HL-60/S4 treated with retinoic acid at 250 ng/mL for 4 days and 3 days (cell line): ENCODE data around the gene TRMT44.
"Not testable (repeated sequence)": the region's sequence is repeated elsewhere in the genome, so short reads cannot be mapped to it uniquely, and the experiment has no call there.

Experiments used
- in situ Hi-C: fragments of 300-500 bp; cut with MboI; formaldehyde crosslinking; loops from 2 replicates; pipeline ENCODE4 v1.7.0; 2022; ENCODE audit warnings: low sequenced_read_pairs

TRMT44 gene

DNA sequence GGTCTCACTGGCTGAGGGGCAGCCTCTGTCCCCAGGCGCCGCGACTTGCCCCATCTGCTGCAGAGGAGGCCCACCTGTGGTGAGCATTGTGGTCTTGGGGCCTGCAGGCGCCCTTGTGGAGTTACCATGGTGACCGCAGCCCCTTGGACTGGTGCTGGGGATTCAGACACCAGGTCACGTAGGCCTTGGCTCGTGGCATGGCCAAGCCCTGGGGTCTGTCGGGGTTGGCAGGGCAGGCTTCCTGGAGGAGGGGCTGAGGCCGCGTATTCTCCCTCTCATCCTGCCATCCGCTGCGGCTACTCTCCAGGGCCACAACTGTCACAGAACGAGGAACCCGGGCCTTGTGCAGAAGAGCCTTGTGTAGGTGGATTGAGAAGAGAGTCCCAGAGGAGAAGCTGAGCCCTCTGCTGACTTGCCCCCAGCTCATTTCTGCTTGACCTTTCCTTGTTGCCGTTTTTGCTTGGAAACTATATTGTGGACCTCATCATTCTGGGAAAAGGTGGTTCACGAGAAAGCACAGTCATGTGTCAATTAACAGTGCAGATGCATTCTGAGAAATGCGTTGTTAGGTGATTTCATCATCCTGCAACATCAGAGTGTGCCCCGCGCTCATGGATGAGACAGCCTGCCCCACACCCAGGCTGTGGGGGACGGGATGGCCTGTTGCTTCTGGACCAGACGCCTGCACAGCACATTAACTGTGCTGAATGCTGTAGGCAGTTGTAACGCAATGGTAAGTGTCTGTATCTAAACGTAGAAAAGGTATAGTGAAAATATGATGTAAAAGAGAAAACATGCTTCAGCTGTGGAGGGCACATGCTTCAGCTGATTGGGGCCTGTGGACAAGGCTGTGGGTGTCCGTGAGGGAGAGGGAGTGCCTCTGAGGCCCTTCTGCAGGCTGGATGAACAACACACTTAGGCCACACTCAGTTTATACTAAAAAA is 38.5 kb downstream of the TRMT44 start:
- in situ Hi-C loops, result no loop called here

DNA sequence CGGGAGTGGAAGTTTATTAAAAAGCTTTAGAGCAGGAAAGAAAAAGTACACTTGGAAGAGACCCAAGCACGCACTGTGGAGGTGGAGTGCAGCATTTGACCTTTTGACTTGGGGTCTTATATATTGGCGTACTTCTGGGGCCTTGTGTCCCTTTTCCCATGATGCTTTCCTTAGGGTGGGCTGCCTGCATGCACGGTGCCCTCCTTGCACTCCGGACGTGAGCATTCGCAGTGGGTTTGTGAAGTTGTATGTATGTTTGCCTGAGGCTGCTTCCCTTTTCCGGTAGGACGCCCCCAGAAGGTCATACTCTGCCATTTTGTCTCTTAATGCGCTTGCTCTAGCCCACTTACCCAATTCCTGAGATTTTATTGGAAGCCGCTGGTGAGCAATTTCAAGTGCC is 39.6 kb downstream of the TRMT44 start:
- in situ Hi-C loops, result no loop called here

DNA sequence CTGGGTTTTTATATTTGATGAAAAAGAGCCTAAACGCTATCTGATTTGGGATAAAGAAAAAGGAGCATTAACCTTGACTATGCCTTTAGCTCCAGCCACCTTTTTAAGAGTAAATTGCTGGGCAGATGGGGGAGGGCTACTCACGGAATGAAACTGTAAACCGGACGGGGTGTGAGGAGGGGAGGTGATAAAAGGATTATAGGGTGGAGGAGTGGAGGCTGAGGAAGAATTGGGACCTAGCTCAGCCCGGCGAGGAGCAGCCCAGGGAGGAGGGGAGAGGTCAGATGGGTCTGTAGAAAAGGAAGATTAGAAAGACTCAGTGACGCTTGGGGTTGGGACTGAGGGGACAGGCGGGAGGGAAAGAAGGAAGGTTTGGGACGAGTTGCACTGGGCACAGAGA is 46.1 kb downstream of the TRMT44 start:
- in situ Hi-C loops, result not testable (repeated sequence)

DNA sequence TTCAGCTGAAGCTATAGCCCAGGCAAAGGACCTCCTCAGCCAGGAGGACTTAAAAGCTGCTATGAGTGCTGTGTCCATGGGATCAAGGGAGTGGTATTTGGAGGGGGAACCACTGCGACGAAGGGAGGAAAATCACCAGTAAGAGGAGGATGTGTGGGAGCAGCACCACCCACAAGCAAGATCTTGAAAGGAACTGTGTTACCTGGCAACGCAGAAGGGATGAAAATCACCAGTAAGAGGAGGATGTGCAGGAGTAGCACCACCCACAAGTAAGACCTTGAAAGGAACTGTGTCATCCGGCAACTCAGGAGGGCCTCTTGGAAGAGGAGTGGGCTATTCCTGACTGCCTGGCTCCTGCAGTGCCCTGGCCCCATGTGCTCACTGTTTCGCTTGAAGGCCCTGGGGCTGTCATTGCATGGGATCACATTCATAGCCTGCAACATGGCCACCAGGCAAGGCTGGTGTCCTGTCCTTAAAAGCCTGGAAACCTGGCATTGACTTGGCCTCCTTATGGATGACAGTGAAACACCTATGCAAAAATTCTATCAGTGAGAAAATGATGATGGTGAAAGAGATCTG is 48.3 kb downstream of the TRMT44 start:
- in situ Hi-C loops, result no loop called here

DNA sequence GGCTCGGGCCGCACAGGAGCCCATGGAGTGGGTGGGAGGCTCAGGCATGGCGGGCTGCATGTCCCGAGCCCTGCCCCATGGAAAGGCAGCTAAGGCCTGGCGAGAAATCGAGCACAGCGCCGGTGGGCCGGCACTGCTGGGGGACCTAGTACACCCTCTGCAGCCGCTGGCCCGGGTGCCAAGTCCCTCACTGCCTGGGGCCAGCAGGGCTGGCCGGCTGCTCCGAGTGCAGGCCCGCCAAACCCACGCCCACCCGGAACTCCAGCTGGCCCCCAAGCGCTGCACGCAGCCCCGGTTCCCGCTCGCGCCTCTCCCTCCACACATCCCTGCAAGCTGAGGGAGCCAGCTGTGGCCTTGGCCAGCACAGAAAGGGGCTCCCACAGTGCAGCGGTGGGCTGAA is 50.9 kb downstream of the TRMT44 start:
- in situ Hi-C loops, result not testable (repeated sequence)

DNA sequence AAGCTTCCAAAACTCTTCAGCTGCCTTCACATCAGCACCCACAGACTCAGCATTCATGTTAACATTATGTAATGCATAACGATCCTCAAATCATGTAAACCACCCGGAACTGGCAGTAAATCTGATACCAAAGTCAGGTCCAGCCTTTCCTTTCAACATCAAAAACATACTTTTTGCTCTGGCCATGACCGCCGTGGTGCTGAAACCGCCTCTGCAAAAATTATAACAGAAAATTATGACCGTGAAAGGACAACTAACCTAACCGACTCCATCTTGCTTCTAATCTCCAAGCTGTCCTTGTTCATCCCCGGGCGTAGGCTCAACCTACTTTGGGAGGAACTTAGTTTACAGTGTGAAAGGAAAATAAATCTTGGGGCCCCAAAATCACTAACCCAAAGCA is 51.6 kb downstream of the TRMT44 start:
- in situ Hi-C loops, result no loop called here

DNA sequence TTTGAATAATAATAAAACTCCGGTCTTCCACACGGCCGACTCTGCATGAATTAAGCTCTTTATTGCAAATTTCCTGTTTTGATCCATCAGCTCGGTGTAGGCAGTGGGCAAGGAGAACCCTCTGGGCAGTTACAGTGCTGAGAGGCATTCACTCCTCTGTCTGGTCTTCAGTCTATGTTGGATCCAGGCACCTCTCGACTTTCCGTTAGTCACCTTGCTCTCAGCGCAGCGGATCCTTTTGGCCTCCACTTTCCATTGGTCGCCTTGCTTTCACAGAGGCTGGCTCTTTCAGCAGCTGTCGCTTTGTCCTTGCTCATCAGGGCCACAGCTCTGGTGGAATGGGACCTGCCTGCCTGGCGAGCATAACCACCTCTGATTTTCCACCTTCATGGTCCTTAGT is 52.9 kb downstream of the TRMT44 start:
- in situ Hi-C loops, result no loop called here

DNA sequence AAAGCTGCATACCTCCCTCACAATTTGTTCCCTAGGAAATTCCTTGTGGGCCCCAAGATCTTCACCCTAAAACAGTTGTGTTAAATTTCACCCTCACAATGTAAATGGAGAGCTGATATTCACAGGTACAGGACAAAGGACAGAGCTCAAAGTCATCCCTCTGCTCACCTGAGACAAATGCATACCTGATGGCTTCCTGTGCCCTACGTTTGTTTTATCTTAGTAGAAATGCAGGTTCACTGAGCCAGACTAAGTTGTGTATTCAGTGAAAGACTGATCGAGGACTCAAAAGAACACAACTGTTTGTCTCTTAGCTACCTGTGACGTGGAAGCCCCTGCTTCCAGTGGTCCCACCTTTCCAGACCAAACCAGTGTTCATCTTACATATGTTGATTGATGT is 53.6 kb downstream of the TRMT44 start:
- in situ Hi-C loops, result no loop called here

DNA sequence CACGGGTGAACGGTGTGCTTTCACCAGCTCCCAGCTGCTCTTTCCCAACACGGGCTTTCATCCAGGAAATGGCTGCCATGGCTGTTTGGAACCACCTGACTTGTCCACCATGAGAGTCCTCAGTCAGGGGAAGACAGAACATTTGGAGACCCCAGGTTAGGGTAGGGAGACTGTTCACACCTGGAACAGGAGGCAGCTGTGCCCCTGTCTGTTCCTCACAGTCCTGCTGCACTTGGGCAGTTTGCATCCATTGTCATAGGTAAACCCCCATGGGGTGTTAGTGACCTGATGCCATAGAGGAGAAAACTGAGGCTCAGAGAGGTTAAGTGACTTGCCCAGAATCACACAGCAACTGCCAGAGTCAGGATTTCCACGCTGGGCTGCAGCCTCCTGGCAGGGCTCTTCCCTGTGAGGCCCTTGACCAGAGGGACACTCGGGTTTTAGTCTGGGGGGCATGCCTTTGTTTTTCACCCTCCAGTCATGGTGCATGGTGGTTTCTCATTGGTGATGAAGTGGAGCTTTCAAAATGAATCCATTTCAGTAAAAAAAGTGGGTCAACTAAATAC is 54.5 kb downstream of the TRMT44 start:
- in situ Hi-C loops, result no loop called here

DNA sequence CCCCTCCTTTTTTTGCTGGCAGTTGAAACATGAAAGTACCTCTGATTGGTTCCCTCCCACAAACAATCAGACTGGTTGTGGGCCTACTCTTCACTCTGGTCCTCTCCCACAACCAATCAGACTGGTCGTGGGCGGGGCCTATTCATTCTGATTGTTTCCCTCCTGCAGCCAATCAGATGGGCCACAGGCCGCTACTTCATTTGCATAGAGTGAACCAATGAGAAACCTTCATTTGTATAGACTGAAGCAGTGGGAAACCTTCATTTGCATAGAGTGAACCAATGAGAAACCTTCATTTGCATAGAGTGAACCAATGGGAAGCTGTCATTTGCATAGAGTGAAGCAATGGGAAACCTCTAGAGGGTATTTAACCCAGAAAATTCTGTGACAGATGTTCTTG is 55.2 kb downstream of the TRMT44 start:
- in situ Hi-C loops, result no loop called here

DNA sequence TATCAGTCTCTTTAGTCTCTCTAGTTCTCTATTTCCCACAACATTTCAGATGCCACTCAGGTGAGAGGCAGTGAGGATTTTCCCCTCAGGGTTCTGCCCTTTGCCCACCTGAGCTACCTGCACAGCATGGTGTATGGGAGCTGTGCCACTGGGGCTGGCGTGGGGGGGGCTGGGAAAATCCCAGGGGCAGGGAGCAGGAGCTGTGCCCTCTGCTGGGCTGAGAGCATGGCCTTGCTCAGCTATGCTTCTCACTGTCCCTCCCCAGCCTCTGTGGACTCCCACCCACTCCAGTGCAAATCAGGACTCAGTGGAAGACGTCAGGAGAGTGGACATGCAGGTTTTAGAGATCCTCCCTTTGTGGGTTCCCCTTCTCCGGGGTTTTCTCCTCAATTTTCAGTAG is 57.2 kb downstream of the TRMT44 start:
- in situ Hi-C loops, result no loop called here

DNA sequence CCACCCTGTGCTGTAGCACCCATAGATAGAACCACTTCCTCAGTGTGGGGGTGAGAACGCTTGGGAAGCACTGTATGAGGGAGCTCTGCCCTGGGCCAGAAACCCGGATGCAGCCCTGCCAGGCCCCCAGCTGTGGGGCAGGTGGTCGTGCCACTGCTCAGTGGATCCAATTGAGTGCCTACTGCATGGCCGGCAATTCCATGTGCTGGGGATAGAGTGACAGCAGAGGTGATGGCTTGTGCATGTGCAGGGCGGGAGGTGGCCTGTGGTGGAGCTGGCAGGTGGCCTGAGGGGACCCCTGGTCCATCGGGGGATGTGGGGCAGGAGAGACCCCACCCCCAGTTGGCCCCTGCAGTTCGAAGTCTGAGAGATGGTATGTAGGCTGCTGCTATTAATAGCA is 60.4 kb downstream of the TRMT44 start:
- in situ Hi-C loops, result no loop called here

DNA sequence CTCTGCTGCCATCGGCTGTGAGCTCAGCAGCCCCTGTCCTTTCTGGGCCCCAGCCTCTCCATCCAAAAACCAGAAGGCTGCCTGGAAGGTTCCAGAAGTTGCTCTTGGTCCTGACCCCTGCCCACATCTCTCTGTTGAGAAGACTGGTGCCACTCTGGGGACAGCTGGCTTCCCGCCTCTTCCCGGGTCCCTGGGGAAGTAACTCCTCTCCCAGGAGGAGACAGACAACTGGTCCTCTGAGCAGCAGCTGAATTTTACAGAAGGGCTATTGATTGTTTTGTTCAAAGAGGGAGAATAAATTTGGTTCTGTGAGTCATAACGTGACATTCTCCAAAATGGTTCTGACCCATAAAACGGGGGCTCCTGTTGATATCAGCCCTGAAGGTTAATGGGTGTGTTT is 61.2 kb downstream of the TRMT44 start:
- in situ Hi-C loops, result no loop called here

DNA sequence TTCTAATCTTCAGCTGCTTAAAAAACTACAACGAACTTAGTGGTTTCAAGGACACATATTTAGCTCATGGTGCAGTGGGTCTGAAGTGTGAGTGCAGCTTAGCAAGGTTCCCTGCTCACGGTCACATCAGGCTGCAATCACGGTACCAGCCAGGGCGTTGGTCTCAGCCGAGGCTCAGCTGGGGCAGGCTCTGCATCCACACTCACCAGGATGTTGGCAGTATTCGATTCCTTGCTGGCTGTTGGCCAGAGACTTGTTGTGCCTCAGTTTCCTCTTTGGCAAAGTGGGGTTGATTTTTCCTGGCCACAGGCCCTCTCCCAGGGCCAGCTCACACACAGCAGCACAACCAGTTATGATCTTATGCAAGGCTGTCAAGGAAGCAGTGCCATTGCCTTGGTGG is 61.8 kb downstream of the TRMT44 start:
- in situ Hi-C loops, result no loop called here

DNA sequence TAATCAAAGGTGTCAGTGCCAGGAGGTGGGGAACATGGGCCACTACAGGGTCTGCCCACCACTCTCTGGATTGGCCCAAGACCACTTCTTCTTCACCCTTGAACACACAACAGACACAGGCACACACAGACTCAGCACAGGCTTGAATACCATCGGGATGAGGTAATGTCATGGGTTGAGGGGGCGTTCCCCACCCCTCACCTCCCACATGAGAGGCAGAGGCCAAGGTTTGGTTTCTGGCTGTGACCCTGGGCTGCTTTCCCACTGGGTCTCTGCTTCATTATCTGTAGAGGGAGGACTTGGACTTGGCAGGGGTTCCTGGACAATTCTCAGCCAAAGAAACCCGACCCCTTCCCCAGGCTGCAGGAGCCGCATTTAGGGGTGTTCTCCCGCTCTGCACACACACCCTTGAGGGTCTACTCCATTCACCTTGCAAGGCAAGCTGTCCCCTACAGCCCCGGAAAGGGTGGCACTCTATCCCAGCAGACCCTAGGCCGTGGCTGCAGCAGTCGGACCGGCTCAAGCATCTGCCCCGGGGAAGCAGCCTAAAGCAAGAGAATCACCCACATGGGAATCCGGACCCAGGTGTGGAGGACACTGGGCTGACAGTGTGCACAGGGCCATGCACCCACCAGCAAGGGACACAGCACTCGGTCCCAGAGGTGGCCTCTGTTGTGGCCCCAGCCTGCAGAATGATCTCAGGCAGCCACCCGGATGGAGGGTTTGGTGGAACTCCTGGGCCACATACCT is 62.4 kb downstream of the TRMT44 start:
- in situ Hi-C loops, result no loop called here

DNA sequence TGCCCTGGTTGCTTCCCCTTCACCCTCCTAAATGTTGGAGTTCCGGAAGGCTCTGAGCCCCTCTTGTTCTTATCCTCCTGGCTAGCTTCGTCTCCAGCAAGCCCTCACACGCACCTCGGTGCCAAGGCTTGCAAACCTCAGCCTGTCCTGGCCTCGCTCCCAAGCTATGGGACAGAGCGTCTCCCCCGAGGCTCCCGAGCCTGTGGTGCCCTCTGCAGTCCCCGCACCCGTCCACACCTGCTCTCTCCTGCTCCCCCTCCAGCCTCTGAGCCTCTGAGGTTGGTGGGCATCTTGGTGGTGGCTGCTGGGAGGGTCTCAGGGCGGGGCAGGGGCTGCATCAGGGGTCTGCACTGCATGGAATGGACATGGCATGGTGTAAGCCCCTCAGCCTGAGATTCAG is 63.2 kb downstream of the TRMT44 start:
- in situ Hi-C loops, result no loop called here

DNA sequence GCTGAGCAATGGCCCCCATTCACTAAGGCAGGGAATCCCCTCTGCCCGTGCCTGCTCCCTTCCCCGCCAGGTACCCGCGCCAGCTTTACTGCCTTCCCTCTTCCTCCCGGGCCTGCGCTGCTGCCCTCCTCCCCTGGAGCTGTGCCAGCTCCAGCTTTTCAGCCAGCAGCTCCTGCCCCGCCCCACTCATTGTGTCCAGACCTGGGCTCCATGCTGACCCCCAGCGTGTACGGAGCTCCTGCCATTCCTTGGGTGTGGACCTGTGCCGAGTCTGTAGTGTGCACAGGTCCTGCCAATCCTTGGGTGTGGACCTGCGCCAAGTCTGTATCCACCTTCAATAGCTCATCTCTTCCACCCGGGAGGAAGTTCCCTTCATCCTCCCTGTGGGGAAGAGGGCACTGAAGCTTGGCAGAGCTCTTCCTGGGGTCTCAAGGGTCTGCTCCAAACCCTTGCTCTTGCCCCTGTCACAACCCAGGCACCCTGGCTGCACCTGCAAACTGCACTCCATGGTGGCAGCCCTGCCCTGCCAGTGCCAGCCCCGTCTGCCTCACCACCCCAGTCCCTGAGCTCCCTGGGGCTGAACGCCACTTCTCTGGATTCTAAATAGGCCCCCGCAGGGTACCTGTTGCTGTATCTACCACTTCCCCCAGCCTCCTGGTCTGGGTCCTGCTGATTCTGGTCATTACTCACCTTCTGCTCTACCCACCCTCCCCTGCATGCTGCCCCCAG is 63.9 kb downstream of the TRMT44 start:
- in situ Hi-C loops, result no loop called here

DNA sequence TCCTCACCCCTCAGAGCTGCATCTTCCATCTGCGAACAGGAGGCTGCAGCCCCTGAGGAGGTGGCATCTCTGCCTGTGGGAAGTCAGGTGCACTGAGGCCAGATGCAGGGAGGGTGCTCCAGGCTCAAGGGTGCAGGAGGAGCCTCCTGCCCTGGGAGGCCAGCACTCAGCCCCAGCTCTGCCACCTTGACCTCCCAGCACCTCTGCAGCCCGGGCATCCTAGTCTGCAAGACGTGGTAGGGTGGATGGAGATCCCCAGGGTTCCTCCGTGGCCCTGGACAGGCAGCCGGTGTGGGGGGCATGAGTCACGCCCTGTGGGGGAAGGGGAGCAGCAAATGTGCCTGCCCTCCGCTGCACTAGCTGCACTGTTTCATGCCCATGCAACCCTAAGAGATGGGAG is 64.7 kb downstream of the TRMT44 start:
- in situ Hi-C loops, result no loop called here

DNA sequence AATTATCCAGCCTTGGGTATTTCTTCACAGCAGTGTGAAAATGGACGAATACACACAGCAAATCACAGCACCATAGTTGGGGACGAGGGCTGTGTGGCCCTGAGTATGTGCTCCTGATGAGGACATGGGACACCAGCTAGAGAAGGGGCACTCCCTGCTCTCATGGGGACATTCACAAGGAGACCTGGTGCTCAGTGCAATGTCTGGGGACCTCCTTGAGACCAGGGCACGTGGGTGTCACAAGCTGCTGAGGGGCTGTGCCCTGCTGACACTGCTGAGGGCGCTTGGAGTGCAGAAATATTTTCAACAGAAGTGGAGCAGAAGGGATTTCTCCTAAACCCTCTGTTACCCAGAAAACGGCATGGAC is 65.4 kb downstream of the TRMT44 start:
- in situ Hi-C loops, result no loop called here

DNA sequence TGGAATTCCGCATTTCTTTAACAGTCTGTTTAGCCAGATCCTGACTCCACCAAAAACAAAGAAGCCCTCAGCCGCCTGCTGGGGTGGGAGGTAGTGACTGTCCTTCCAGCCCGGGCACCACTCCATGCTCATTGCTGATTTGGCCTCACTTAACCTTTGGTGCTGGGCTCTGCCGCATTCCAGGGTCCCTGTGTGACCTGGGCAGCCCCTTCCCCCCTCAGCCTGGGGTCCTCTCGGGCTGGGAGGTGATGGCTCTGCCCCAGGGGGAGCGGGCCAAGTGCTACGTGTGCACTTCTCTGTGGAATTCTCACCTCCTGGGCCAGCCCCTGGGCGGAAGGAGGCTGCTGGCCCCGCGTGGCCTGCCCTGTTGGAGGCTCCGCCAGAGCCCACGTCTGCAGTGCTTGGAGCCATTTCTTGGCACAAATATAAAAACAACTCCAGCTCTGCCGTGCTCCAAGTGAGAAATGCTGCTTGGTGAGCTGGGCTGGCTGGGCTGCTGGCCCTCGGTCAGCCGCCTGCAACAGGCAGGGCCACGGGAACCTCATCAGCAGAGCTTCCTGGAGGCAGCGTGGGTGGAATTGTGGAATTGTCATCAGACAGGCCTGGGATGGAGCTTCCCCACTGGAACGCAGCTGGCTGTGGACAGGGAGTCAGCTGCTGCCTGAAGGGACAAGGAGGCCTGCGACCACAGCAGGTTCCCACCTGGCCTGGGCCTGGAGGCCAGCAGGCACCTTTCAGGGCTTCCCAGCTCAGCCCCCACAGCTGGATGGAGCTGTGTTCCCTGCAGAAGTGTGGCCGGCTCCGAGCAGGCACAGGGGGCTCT is 66.0 kb downstream of the TRMT44 start:
- in situ Hi-C loops, result no loop called here
